ENCODE results near the gene HJV. TPM values are rescaled to one million over a fixed set of nuclear protein-coding genes. Genes with fewer than 3 reads are reported as not detected.
"Not testable (repeated sequence)": the region's sequence is repeated elsewhere in the genome, so short reads cannot be mapped to it uniquely, and the experiment has no call there.

Gene HJV
- total RNA-seq, 4 donors from 2014 or later: 274 to 585 (median 420) TPM

DNA sequence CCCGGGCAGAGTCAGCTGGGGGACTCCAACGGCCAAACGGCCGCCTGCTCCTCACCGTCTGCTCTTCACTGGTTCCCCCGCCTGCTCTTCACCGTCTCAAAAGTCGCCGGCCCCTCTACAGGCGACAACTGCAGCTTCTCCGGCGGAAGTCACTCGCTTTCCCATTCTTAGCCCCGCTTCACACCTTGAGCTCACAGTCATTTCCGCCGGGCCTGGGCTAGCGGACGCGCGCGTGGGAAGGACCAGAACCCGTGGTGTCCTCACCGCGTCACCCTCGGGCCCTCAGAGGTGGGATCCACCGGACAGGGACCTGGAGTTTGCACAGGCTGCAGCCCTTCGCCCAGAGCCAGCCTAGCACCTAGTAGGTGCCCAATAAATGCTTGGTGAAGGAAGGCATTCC, 27.9 kb upstream of the HJV start:
- Histone ChIP-seq H3K27me3 (no peaks in the 10 kb centered on the region), H3K9me3 (no peaks in the 10 kb centered on the region), H3K4me1 (peaks cover 0 to 6% of the 10 kb centered on the region in 2 donors), H3K27ac (no peak overlapping the region), H3K36me3 (no peaks in the 10 kb centered on the region), H3K4me3 (no peak overlapping the region)
- intact Hi-C loops (cut with DNase I; ENCODE audit: low total_unique reads): no loop called here
- no peak for TF ChIP-seq POLR2A (IDR thresholded peaks at IDR 0.05)
- no peak for TF ChIP-seq CTCF (IDR thresholded peaks at IDR 0.05 in 4 of 5, conservative IDR thresholded peaks at IDR 0.05 in 1 of 5)
- in situ Hi-C loops (cut with MboI; ENCODE audit: low sequenced_read_pairs in 4 of 4): no loop called here
- ATAC-seq (no peak), DNase-seq (no peak)

- H3K9me3 ChIP-seq; DNase-seq; H3K27ac ChIP-seq; H3K4me3 ChIP-seq; in situ Hi-C loops (cut with MboI; ENCODE audit: low sequenced_read_pairs in 4 of 4); ATAC-seq; intact Hi-C loops (cut with DNase I; ENCODE audit: low total_unique reads); H3K36me3 ChIP-seq; H3K4me1 ChIP-seq; H3K27me3 ChIP-seq: not testable (repeated sequence)
Measured at GRCh38 chr1:146048514-146049115, 27.1 kb upstream of the HJV start.

DNA sequence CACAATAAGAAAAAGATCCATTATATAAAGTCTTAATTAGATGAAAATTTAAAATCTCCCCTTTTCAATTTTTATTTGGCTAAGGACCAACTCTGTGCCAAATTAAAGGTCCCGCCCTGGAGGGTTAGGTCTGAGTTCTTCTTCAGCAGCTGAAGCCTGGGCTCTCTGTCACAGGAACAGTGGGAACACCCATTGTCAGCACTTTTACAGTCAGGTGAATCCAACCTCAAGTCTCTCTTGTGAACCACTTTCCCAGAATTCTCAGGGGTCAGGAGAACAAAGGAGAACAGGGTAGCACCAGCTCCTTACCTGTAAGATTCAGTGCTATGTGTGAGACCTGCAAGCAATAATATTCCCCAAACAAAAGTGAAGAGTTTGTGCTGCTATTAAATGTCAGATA, 25.1 kb upstream of the HJV start:
- Histone ChIP-seq H3K36me3 (no peaks in the 10 kb centered on the region), H3K4me3 (no peak overlapping the region), H3K27me3 (no peaks in the 10 kb centered on the region), H3K4me1 (peaks cover 0 to 4% of the 10 kb centered on the region in 2 donors), H3K9me3 (no peaks in the 10 kb centered on the region), H3K27ac (no peak overlapping the region)
- ATAC-seq: no peak
- in situ Hi-C loops (cut with MboI; ENCODE audit: low sequenced_read_pairs in 4 of 4): no loop called here
- intact Hi-C loops (cut with DNase I; ENCODE audit: low total_unique reads): no loop called here
- no peak for DNase-seq
- TF ChIP-seq POLR2A (IDR thresholded peaks at IDR 0.05) (no peak), CTCF (IDR thresholded peaks at IDR 0.05 in 4 of 5, conservative IDR thresholded peaks at IDR 0.05 in 1 of 5) (no peak)

- peaks cover 0 to 10% of the 10 kb centered on the region in 2 donors for H3K4me1 ChIP-seq
- peak overlapping the region; percentile 88 to 93 (median 90) for H3K27ac ChIP-seq
- H3K27me3 ChIP-seq: no peaks in the 10 kb centered on the region
- H3K4me3 ChIP-seq: peak overlapping the region in 3 of 4 donors; percentile 67 to 75 (median 69)
- intact Hi-C loops (cut with DNase I; ENCODE audit: low total_unique reads): no loop called here
- in situ Hi-C loops (cut with MboI; ENCODE audit: low sequenced_read_pairs in 4 of 4): no loop called here
- no peaks in the 10 kb centered on the region for H3K36me3 ChIP-seq
- TF ChIP-seq POLR2A (IDR thresholded peaks at IDR 0.05) (no peak), CTCF (IDR thresholded peaks at IDR 0.05 in 4 of 5, conservative IDR thresholded peaks at IDR 0.05 in 1 of 5) (no peak)
- no peak for ATAC-seq
- no peaks in the 10 kb centered on the region for H3K9me3 ChIP-seq
- DNase-seq: no peak
Measured at GRCh38 chr1:146039844-146040194, 18.3 kb upstream of the HJV start.

GRCh38 chr1:146036965-146037646, 15.6 kb upstream of the HJV start:
- peak; percentile 52 to 70 for DNase-seq
- in situ Hi-C loops (cut with MboI; ENCODE audit: low sequenced_read_pairs in 4 of 4): no loop called here

More at GRCh38 chr1:146036965-146037646, 15.6 kb upstream of the HJV start:
- ATAC-seq: peak; percentile 46 to 60
- peak in 1 of 2 donors; percentile 24 for TF ChIP-seq POLR2A (IDR thresholded peaks at IDR 0.05)
- TF ChIP-seq CTCF (IDR thresholded peaks at IDR 0.05 in 4 of 5, conservative IDR thresholded peaks at IDR 0.05 in 1 of 5): no peak
- intact Hi-C loops (cut with DNase I; ENCODE audit: low total_unique reads): no loop called here
- Histone ChIP-seq H3K9me3 (no peaks in the 10 kb centered on the region), H3K27me3 (no peaks in the 10 kb centered on the region), H3K36me3 (no peaks in the 10 kb centered on the region), H3K4me1 (peaks cover 5 to 14% of the 10 kb centered on the region in 2 donors), H3K27ac (peak overlapping the region; percentile 88 to 93 (median 90)), H3K4me3 (peak overlapping the region; percentile 67 to 87 (median 72))
